LNCaP clone FGC (cell line): Measurements from ENCODE around the gene TGM1.

ENCODE experiments used
- DNase-seq: peaks from one replicate; pipeline ENCODE4 v3.0.0-alpha.2; 2011; ENCODE audit warnings: low read depth
- H3K4me3 ChIP-seq: 2 replicates; pipeline ENCODE4 v1.5.1; 2011; ENCODE audit warnings: mild to moderate bottlenecking, low read depth, low read length, control low read depth
- CTCF ChIP-seq: IDR thresholded peaks from 2 replicates; pipeline ENCODE4 v1.5.1; 2012; ENCODE audit warnings: mild to moderate bottlenecking; ENCODE audit not compliant: control insufficient read depth, insufficient read depth; ENCODE audit errors: extremely low read depth

Gene TGM1

GRCh38 chr14:24270537-24271133, 7.7 kb upstream of the TGM1 start:
- TF ChIP-seq CTCF, result no peak
- peak overlapping the region; percentile 89 for H3K4me3 ChIP-seq
- no peak for DNase-seq

GRCh38 chr14:24269910-24270536, 7.0 kb upstream of the TGM1 start:
- TF ChIP-seq CTCF, result no peak
- DNase-seq, result no peak
- no peak overlapping the region for H3K4me3 ChIP-seq

GRCh38 chr14:24269368-24269767, 6.4 kb upstream of the TGM1 start:
- no peak for TF ChIP-seq CTCF
- DNase-seq, result no peak
- H3K4me3 ChIP-seq, result no peak overlapping the region

GRCh38 chr14:24268225-24268624, 5.2 kb upstream of the TGM1 start:
- DNase-seq, result no peak
- TF ChIP-seq CTCF, result no peak
- H3K4me3 ChIP-seq, result no peak overlapping the region

- no peak for DNase-seq
- no peak for TF ChIP-seq CTCF
- no peak overlapping the region for H3K4me3 ChIP-seq
Observed at GRCh38 chr14:24267516-24267915, 4.5 kb upstream of the TGM1 start.

GRCh38 chr14:24266344-24267244, 3.6 kb upstream of the TGM1 start:
- TF ChIP-seq CTCF, result no peak
- no peak overlapping the region for H3K4me3 ChIP-seq
- DNase-seq, result no peak
